SHP77 (cell line): ENCODE results near the gene KRT31.
"Not testable (repeated sequence)": the region's sequence is repeated elsewhere in the genome, so short reads cannot be mapped to it uniquely, and the experiment has no call there.

Source experiments
- DNase-seq, 2 experiments: peaks; one replicate each; lab custom pipeline; 2025; lab: John Stamatoyannopoulos, UW

KRT31 gene

GRCh38 chr17:41387670-41388069 is 9.7 kb downstream of the KRT31 start:
- DNase-seq = no peak

GRCh38 chr17:41386227-41386626 is 11.2 kb downstream of the KRT31 start:
- no peak for DNase-seq

- no peak for DNase-seq
Measured at GRCh38 chr17:41383690-41384089, 13.7 kb downstream of the KRT31 start.

- DNase-seq = no peak
Measured at GRCh38 chr17:41382394-41382793, 15.0 kb downstream of the KRT31 start.

GRCh38 chr17:41381943-41382342 is 15.5 kb downstream of the KRT31 start, which contains the start of gene KRT34:
Gene KRT34 (minus strand): TSS chr17:41382306. CDS start chr17:41382246, 60 bp downstream.
- not testable (repeated sequence) for DNase-seq

- DNase-seq = not testable (repeated sequence)
Measured at GRCh38 chr17:41380091-41380490, 17.3 kb downstream of the KRT31 start.

GRCh38 chr17:41377546-41377945 is 19.9 kb downstream of the KRT31 start:
- DNase-seq = no peak

- no peak for DNase-seq
Measured at GRCh38 chr17:41369713-41370112, 27.7 kb downstream of the KRT31 start, which contains the start of gene KRT33B. Gene KRT33B (minus strand): TSS chr17:41369813. CDS start chr17:41369750, 63 bp downstream.

GRCh38 chr17:41369023-41369422 is 28.4 kb downstream of the KRT31 start:
- no peak for DNase-seq

- DNase-seq = no peak
Measured at GRCh38 chr17:41367426-41368075, 29.9 kb downstream of the KRT31 start.

- DNase-seq = no peak
Measured at GRCh38 chr17:41366070-41366469, 31.3 kb downstream of the KRT31 start.

- DNase-seq = no peak
Measured at GRCh38 chr17:41363881-41364280, 33.5 kb downstream of the KRT31 start.

- DNase-seq = no peak
Measured at GRCh38 chr17:41360296-41360995, 37.0 kb downstream of the KRT31 start.

- DNase-seq = no peak
Measured at GRCh38 chr17:41354536-41354935, 42.9 kb downstream of the KRT31 start.

- no peak for DNase-seq
Measured at GRCh38 chr17:41352597-41353366, 44.6 kb downstream of the KRT31 start.

GRCh38 chr17:41351177-41351576 is 46.2 kb downstream of the KRT31 start:
- DNase-seq = no peak

GRCh38 chr17:41350381-41350878 is 47.0 kb downstream of the KRT31 start, which contains the start of gene KRT33A:
Gene KRT33A (minus strand): TSS chr17:41350828. CDS start chr17:41350767, 61 bp downstream.
- DNase-seq = not testable (repeated sequence)

- no peak for DNase-seq
Measured at GRCh38 chr17:41347869-41348760, 49.3 kb downstream of the KRT31 start.

GRCh38 chr17:41346421-41346820 is 51.0 kb downstream of the KRT31 start:
- not testable (repeated sequence) for DNase-seq

- DNase-seq = no peak
Measured at GRCh38 chr17:41345992-41346391, 51.4 kb downstream of the KRT31 start.
